RWPE2 (cell line): ENCODE results near the gene NT5C1A.

ENCODE experiments used
- ATAC-seq: fragments of 200-7000 bp; cut with Tn5 transposase; 3 replicates; pipeline ENCODE4 v1.9.1; 2021; ENCODE audit warnings: low read depth
- DNase-seq: peaks from one replicate; pipeline ENCODE4 v3.0.0-alpha.2; 2020; ENCODE audit warnings: low spot score
- H3K27ac ChIP-seq: fragments of 450-650 bp; 2 replicates; pipeline ENCODE4 v1.5.1; 2017; ENCODE audit warnings: mild to moderate bottlenecking; ENCODE audit not compliant: poor library complexity, severe bottlenecking
- H3K27me3 ChIP-seq: fragments of 250-450 bp; sonication (Bioruptor Pico); 2 replicates; pipeline ENCODE4 v1.5.1; 2021; ENCODE audit warnings: mild to moderate bottlenecking, moderate library complexity; ENCODE audit not compliant: insufficient read depth, poor library complexity, severe bottlenecking
- H3K36me3 ChIP-seq: fragments of 250-450 bp; sonication (Bioruptor Pico); 2 replicates; pipeline ENCODE4 v1.5.1; 2020; ENCODE audit warnings: low read depth, mild to moderate bottlenecking, moderate library complexity
- H3K4me1 ChIP-seq: fragments of 250-450 bp; sonication (Bioruptor Pico); 2 replicates; pipeline ENCODE4 v1.5.1; 2021; ENCODE audit warnings: mild to moderate bottlenecking, moderate library complexity; ENCODE audit not compliant: insufficient read depth, poor library complexity, severe bottlenecking
- H3K4me3 ChIP-seq: fragments of 250-450 bp; sonication (Bioruptor Pico); 2 replicates; pipeline ENCODE4 v1.5.1; 2021; ENCODE audit warnings: mild to moderate bottlenecking, moderate library complexity; ENCODE audit not compliant: severe bottlenecking
- H3K9me3 ChIP-seq: fragments of 250-450 bp; sonication (Bioruptor Pico); 2 replicates; pipeline ENCODE4 v1.5.1; 2021; ENCODE audit warnings: mild to moderate bottlenecking, moderate library complexity; ENCODE audit not compliant: severe bottlenecking
- CTCF ChIP-seq: fragments of 450-650 bp; IDR thresholded peaks from one replicate; pipeline ENCODE4 v1.5.1; 2017; ENCODE audit warnings: mild to moderate bottlenecking, moderate library complexity; ENCODE audit not compliant: poor library complexity, severe bottlenecking

The NT5C1A gene

GRCh38 chr1:39671793-39672550, at the start of gene NT5C1A:
Gene NT5C1A (minus strand): TSS chr1:39672107. CDS start chr1:39672038, 69 bp downstream.
- H3K36me3 ChIP-seq: no peaks in the 10 kb centered on the region
- no peak within 1 kb of the TSS for H3K27ac ChIP-seq
- H3K27me3 ChIP-seq: peaks cover 27% of the 10 kb centered on the region
- H3K4me1 ChIP-seq: peaks cover 9% of the 10 kb centered on the region
- peak within 1 kb of the TSS; percentile 26 for H3K4me3 ChIP-seq
- no peak for DNase-seq
- ATAC-seq: peak; percentile 54
- no peak for TF ChIP-seq CTCF
- no peaks in the 10 kb centered on the region for H3K9me3 ChIP-seq

- Histone ChIP-seq H3K36me3 (no peaks in the 10 kb centered on the region), H3K9me3 (no peaks in the 10 kb centered on the region), H3K4me1 (peaks cover 2% of the 10 kb centered on the region), H3K27me3 (peaks cover 5% of the 10 kb centered on the region), H3K4me3 (no peak overlapping the region), H3K27ac (no peak overlapping the region)
- ATAC-seq: no peak
- TF ChIP-seq CTCF: no peak
- DNase-seq: no peak
These were observed 49.8 kb upstream of the NT5C1A start for GRCh38 chr1:39721664-39722063.

GRCh38 chr1:39720094-39720999, 48.4 kb upstream of the NT5C1A start:
- TF ChIP-seq CTCF: peak; percentile 85
- no peak for DNase-seq
- Histone ChIP-seq H3K27ac (no peak overlapping the region), H3K4me3 (no peak overlapping the region), H3K4me1 (peaks cover 2% of the 10 kb centered on the region), H3K36me3 (no peaks in the 10 kb centered on the region), H3K27me3 (peaks cover 16% of the 10 kb centered on the region), H3K9me3 (no peaks in the 10 kb centered on the region)
- ATAC-seq: peak; percentile 60; the same call in 2 of the 3 replicates

- H3K4me3 ChIP-seq: no peak overlapping the region
- DNase-seq (no peak), ATAC-seq (no peak)
- no peak for TF ChIP-seq CTCF
- H3K4me1 ChIP-seq: peaks cover 1% of the 10 kb centered on the region
- H3K9me3 ChIP-seq: no peaks in the 10 kb centered on the region
- H3K27ac ChIP-seq: no peak overlapping the region
- H3K36me3 ChIP-seq: no peaks in the 10 kb centered on the region
- peaks cover 19% of the 10 kb centered on the region for H3K27me3 ChIP-seq
These were observed 45.9 kb upstream of the NT5C1A start for GRCh38 chr1:39717809-39718208.
